ENCODE measurements around the gene ANLN.
A peak's percentile ranks its signal among the peaks of the same experiment; 100 is the strongest.
"Not testable (repeated sequence)": the region's sequence is repeated elsewhere in the genome, so short reads cannot be mapped to it uniquely, and the experiment has no call there.

Gene ANLN

DNA sequence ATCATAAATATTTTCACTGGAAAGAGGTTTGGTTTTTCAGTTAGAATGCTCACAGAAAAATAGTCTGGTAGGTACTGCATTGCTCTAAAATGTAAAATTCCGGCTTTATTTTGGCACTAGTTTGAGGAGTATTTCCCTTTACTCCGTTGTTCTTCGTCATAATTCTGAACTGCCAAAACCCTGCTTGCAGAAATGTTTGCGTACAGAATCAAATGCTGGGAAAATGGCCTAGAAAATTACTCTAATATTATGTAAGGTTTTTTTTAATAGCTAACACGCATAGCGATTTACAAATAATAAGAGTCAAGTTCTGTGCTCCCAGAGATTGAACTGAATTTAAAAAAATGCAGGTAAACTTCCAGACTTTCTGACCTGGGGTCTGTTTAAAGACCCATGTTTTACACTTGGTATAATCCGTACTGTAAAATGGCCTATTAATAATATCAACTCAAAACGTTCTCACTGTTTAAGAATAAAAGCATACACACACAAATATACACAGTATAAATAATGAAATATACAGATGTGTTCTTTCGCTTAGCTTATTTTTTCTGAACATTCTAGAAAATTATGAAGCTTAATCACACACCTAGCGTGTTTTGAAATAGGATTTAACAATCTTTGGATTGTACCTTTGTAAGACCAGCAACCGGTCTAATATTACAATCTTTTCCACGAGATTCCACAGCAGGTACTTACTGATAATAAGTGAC, 23.5 kb upstream of the ANLN start:
- no peaks in the 10 kb centered on the region for H3K9me3 Mint-ChIP-seq
- H3K27me3 Mint-ChIP-seq = peaks cover 9% of the 10 kb centered on the region

DNA sequence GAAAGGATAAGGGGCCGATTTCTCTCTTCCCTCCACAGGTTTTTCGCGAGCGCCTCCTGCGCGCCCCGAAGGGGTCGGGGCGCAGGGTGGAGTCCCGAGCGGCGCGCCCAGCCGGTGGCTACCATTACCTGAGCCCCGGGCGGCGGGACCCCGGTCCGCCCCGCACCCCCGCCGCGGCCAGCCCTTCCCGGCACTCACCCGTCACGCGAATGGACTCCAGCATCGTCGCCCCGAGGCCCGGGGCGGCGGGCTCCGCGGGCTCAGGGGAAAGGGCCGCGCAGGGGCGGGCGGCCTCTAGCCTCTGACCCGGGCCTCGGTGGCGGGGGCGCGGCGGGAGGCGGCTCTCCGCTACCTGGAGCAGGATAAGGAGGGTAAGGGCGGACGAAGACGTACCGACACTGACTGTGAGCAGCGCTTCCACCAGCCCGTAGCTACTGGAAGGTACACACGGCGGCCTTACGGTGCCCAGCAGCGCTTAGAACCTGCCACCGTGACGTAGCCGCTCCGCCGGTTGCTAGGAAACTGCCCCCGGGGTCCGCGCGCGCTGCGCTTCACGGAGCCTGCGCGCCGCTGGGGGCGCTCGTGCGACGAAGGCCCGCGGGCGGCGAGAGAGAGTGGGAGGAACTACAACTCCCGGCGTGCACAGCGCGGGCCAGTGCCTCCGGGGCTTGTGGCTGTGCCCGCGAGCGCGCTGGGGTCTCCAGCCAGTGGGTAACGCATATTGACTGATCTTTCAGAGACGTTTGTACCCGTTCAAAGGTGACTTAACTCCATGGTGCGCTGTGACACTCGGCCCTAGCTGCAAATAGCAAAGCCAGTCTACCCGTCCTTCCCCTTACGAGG, 22.7 kb upstream of the ANLN start:
- H3K4me3 Mint-ChIP-seq = peak overlapping the region; percentile 86
- H3K27me3 Mint-ChIP-seq = peaks cover 9% of the 10 kb centered on the region
- H3K27ac Mint-ChIP-seq = peak overlapping the region; percentile 83
- DNase-seq = peak; percentile 94
- H3K36me3 Mint-ChIP-seq (ENCODE audit: low read depth) = no peaks in the 10 kb centered on the region
- H3K4me1 Mint-ChIP-seq (ENCODE audit: low read depth) = peaks cover 8% of the 10 kb centered on the region
- H3K9me3 Mint-ChIP-seq = no peaks in the 10 kb centered on the region

More for the DNA sequence above, 23.5 kb upstream of the ANLN start:
- DNase-seq = no peak
- Mint-ChIP-seq H3K36me3 (ENCODE audit: low read depth) (no peaks in the 10 kb centered on the region), H3K27ac (no peak overlapping the region), H3K4me1 (ENCODE audit: low read depth) (peaks cover 8% of the 10 kb centered on the region), H3K4me3 (peak overlapping the region; percentile 86)

DNA sequence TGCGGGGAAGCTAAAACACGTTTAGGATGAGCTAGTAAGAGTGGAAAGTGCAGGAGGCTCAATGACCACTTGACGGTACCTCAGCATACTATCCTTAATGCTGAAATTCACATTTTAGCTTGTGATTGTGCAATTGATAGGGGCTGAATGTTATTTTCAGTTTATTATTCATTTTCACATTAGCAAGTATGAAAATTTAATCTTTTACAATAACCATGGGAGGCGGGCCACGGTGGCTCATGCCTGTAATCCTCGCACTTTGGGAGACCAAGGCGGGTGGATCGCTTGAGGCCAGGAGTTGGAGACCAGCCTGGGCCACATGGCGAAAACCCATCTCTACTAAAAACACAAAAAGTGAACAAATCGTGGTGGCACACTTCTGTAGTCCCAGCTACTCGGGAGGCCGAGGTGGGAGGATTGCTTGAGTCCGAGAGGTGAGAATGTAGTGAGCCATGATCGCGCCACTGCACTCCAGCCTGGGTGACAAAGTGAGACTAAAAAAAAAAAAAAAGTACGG, 22.0 kb upstream of the ANLN start:
- peaks cover 8% of the 10 kb centered on the region for H3K4me1 Mint-ChIP-seq (ENCODE audit: low read depth)
- peak overlapping the region; percentile 83 for H3K27ac Mint-ChIP-seq
- H3K27me3 Mint-ChIP-seq = peaks cover 9% of the 10 kb centered on the region
- H3K9me3 Mint-ChIP-seq = no peaks in the 10 kb centered on the region
- H3K36me3 Mint-ChIP-seq (ENCODE audit: low read depth) = no peaks in the 10 kb centered on the region
- DNase-seq = peak; percentile 29
- peak overlapping the region; percentile 86 for H3K4me3 Mint-ChIP-seq

DNA sequence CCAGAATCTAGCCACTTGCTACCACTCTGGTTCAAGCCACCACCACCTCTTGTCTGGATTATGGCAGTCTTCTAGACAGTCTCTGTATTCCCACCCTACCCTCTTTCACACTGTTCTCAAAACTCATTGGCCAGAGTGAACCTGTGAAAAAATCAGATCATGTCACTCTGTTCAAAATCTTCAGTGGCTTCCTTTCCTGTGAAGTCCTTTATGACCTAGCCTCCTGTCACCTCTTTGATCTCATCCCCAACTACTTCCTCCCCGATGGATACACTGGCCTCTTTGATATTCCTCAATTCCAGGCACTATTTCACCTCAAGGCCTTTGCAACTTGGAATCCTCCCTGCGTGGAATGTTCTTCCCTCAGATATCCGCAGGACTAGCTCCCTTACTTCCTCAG, 21.2 kb upstream of the ANLN start:
- H3K27me3 Mint-ChIP-seq = peaks cover 12% of the 10 kb centered on the region
- H3K27ac Mint-ChIP-seq = no peak overlapping the region
- no peaks in the 10 kb centered on the region for H3K36me3 Mint-ChIP-seq (ENCODE audit: low read depth)
- DNase-seq = no peak
- no peak overlapping the region for H3K4me3 Mint-ChIP-seq
- H3K4me1 Mint-ChIP-seq (ENCODE audit: low read depth) = peaks cover 8% of the 10 kb centered on the region
- H3K9me3 Mint-ChIP-seq = no peaks in the 10 kb centered on the region

DNA sequence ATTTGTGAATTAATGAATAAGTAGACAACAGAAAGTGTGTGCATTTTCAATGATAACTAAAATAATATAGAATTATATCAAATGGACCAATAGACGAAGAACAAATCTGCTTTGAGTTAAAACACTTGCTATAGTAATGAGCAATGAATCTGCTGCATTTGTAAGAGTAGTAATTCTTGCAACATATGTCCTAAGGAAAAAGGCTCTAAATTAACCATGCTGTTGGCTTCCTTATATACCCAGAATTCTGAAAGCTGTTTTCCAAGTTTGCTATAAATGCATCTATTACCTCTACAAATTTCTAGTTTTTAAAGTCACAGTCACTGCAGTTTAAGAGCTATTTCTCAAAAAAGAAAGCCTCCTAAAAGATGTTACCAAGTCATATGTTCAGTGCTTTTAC, 20.5 kb upstream of the ANLN start:
- Mint-ChIP-seq H3K36me3 (ENCODE audit: low read depth) (no peaks in the 10 kb centered on the region), H3K27me3 (peaks cover 12% of the 10 kb centered on the region), H3K9me3 (no peaks in the 10 kb centered on the region), H3K4me1 (ENCODE audit: low read depth) (peaks cover 8% of the 10 kb centered on the region), H3K27ac (no peak overlapping the region), H3K4me3 (no peak overlapping the region)
- no peak for DNase-seq

DNA sequence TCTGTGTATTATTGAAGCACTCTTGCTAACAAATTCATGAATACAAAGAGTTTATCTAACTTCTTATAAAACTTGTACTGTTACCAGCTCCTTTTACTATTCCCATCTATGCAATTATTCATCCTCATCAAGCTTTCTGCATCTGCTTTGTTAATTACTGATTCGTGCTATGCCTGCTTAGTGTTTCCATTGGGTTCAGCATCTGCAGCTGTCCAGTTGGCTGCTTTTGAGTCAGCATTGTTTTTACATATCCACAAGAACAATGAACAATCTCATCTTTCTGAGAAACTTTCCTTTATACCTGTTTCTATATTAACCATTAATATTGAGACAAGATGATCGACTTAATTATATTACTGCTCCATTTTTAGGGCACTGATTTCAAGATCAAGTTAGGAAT, 19.6 kb upstream of the ANLN start:
- Mint-ChIP-seq H3K4me1 (ENCODE audit: low read depth) (peaks cover 8% of the 10 kb centered on the region), H3K27ac (no peak overlapping the region)

GRCh38 chr7:36372156-36372555, 17.5 kb upstream of the ANLN start:
- H3K27me3 Mint-ChIP-seq = peaks cover 12% of the 10 kb centered on the region
- DNase-seq = no peak
- H3K27ac Mint-ChIP-seq = no peak overlapping the region
- peaks cover 4% of the 10 kb centered on the region for H3K4me1 Mint-ChIP-seq (ENCODE audit: low read depth)
- no peaks in the 10 kb centered on the region for H3K9me3 Mint-ChIP-seq
- H3K4me3 Mint-ChIP-seq = no peak overlapping the region
- H3K36me3 Mint-ChIP-seq (ENCODE audit: low read depth) = no peaks in the 10 kb centered on the region

More for the DNA sequence above, 19.6 kb upstream of the ANLN start:
- no peaks in the 10 kb centered on the region for H3K36me3 Mint-ChIP-seq (ENCODE audit: low read depth)
- no peaks in the 10 kb centered on the region for H3K9me3 Mint-ChIP-seq
- H3K27me3 Mint-ChIP-seq = peaks cover 10% of the 10 kb centered on the region
- H3K4me3 Mint-ChIP-seq = no peak overlapping the region
- DNase-seq = no peak

- not testable (repeated sequence) for H3K4me3 Mint-ChIP-seq; H3K27ac Mint-ChIP-seq; H3K27me3 Mint-ChIP-seq; H3K4me1 Mint-ChIP-seq (ENCODE audit: low read depth); H3K36me3 Mint-ChIP-seq (ENCODE audit: low read depth); DNase-seq; H3K9me3 Mint-ChIP-seq
These were observed 11.1 kb upstream of the ANLN start for GRCh38 chr7:36378555-36378954.

- DNase-seq = no peak
- Mint-ChIP-seq H3K27me3 (peaks cover 8% of the 10 kb centered on the region), H3K9me3 (peaks cover 6% of the 10 kb centered on the region), H3K27ac (no peak overlapping the region), H3K36me3 (ENCODE audit: low read depth) (peaks cover 3% of the 10 kb centered on the region), H3K4me1 (ENCODE audit: low read depth) (peaks cover 10% of the 10 kb centered on the region), H3K4me3 (no peak overlapping the region)
These were observed 9.7 kb upstream of the ANLN start for GRCh38 chr7:36379831-36380504.

GRCh38 chr7:36381056-36381455, 8.6 kb upstream of the ANLN start:
- no peak for DNase-seq
- Mint-ChIP-seq H3K36me3 (ENCODE audit: low read depth) (peaks cover 3% of the 10 kb centered on the region), H3K4me3 (no peak overlapping the region), H3K27me3 (peaks cover 7% of the 10 kb centered on the region), H3K9me3 (peaks cover 6% of the 10 kb centered on the region), H3K27ac (no peak overlapping the region), H3K4me1 (ENCODE audit: low read depth) (peaks cover 10% of the 10 kb centered on the region)

- not testable (repeated sequence) for H3K27me3 Mint-ChIP-seq; H3K4me1 Mint-ChIP-seq (ENCODE audit: low read depth); DNase-seq; H3K36me3 Mint-ChIP-seq (ENCODE audit: low read depth); H3K4me3 Mint-ChIP-seq; H3K27ac Mint-ChIP-seq; H3K9me3 Mint-ChIP-seq
These were observed 6.4 kb upstream of the ANLN start for GRCh38 chr7:36383284-36383683.

GRCh38 chr7:36385646-36386045, 4.0 kb upstream of the ANLN start:
- not testable (repeated sequence) for H3K4me3 Mint-ChIP-seq; H3K27ac Mint-ChIP-seq; H3K4me1 Mint-ChIP-seq (ENCODE audit: low read depth); H3K9me3 Mint-ChIP-seq; H3K27me3 Mint-ChIP-seq; DNase-seq; H3K36me3 Mint-ChIP-seq (ENCODE audit: low read depth)

DNA sequence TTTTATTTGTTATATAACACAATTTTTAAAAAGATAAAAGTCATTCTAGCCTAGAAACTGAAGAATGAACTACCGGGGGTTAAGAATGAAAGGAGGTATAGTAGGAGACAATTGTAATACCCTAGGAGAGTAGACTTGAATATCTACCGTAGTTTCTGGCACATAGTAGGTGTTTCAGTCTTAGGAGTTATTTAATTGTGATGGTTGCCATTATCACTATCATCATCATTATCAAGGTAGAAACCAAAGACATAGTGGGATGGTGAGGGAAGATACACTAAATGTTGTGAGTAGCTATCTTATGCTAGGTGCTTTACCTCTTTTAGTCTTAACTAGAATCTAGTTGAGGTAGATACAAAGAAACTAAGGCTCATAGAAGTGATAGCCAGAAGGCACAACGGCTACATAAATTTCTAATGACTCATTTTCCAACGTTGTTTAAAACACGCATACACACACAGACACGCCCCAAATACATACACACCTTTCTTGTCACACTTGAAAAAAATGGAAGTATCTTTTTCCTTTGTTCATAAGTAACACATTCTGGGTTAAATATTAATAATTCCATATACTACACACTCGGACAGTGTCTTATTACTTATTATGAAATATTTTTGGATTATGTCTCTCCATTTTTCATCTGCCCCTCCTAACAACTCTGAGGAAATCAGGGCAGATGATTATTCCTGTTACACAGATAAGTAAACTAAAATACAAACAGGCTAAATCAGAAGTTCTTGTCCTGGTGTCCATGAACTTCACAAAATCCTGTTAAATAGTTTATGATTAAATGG, 2.0 kb upstream of the ANLN start:
- no peaks in the 10 kb centered on the region for H3K9me3 Mint-ChIP-seq
- peaks cover 26% of the 10 kb centered on the region for H3K4me1 Mint-ChIP-seq (ENCODE audit: low read depth)
- no peak overlapping the region for H3K27ac Mint-ChIP-seq
- no peak for DNase-seq
- no peak overlapping the region for H3K4me3 Mint-ChIP-seq
- H3K27me3 Mint-ChIP-seq = peaks cover 7% of the 10 kb centered on the region
- peaks cover 12% of the 10 kb centered on the region for H3K36me3 Mint-ChIP-seq (ENCODE audit: low read depth)

GRCh38 chr7:36388423-36388822, 1.2 kb upstream of the ANLN start:
- Mint-ChIP-seq H3K4me3 (peak overlapping the region; percentile 35), H3K27me3 (peaks cover 7% of the 10 kb centered on the region), H3K4me1 (ENCODE audit: low read depth) (peaks cover 26% of the 10 kb centered on the region), H3K9me3 (no peaks in the 10 kb centered on the region), H3K36me3 (ENCODE audit: low read depth) (peaks cover 12% of the 10 kb centered on the region), H3K27ac (no peak overlapping the region)
- no peak for DNase-seq
